HG02870 (cell line): Measurements from ENCODE around the gene DMPK.
A peak's percentile ranks its signal among the peaks of the same experiment; 100 is the strongest.
"Not testable (repeated sequence)": the region's sequence is repeated elsewhere in the genome, so short reads cannot be mapped to it uniquely, and the experiment has no call there.

Experiments used
- ATAC-seq: cut with Tn5 transposase; IDR thresholded peaks from one replicate; pipeline ENCODE4 v1.9.1; 2021; ENCODE audit warnings: mild to moderate bottlenecking, moderate library complexity; ENCODE audit not compliant: unreplicated experiment

The DMPK gene

GRCh38 chr19:45815481-45816216 is 33.4 kb upstream of the DMPK start:
- ATAC-seq: no peak

- no peak for ATAC-seq
Measured at GRCh38 chr19:45814851-45815480, 32.7 kb upstream of the DMPK start, which contains the start of gene RSPH6A. RSPH6A (minus strand) TSS chr19:45815308; CDS start chr19:45815176, 132 bp downstream.

GRCh38 chr19:45814166-45814780 is 32.0 kb upstream of the DMPK start:
- ATAC-seq: no peak

- no peak for ATAC-seq
Measured at GRCh38 chr19:45812297-45812696, 30.0 kb upstream of the DMPK start.

GRCh38 chr19:45809643-45810159 is 27.4 kb upstream of the DMPK start:
- no peak for ATAC-seq

- ATAC-seq: no peak
Measured at GRCh38 chr19:45805719-45806118, 23.4 kb upstream of the DMPK start.

- no peak for ATAC-seq
Measured at GRCh38 chr19:45804959-45805230, 22.6 kb upstream of the DMPK start.

GRCh38 chr19:45804140-45804958 is 22.1 kb upstream of the DMPK start:
- no peak for ATAC-seq

GRCh38 chr19:45801603-45802175 is 19.4 kb upstream of the DMPK start:
- ATAC-seq: no peak

GRCh38 chr19:45800070-45800553 is 17.8 kb upstream of the DMPK start:
- ATAC-seq: no peak

GRCh38 chr19:45799541-45799940 is 17.3 kb upstream of the DMPK start:
- not testable (repeated sequence) for ATAC-seq

GRCh38 chr19:45798995-45799517 is 16.8 kb upstream of the DMPK start:
- ATAC-seq: no peak

- ATAC-seq: no peak
Measured at GRCh38 chr19:45794627-45795026, 12.3 kb upstream of the DMPK start.

GRCh38 chr19:45793876-45794275 is 11.6 kb upstream of the DMPK start:
- ATAC-seq: no peak

GRCh38 chr19:45793178-45793564 is 10.9 kb upstream of the DMPK start:
- no peak for ATAC-seq

GRCh38 chr19:45792470-45793177 is 10.3 kb upstream of the DMPK start, which contains the start of gene DMWD:
DMWD (minus strand) TSS chr19:45792845; CDS start chr19:45792756, 89 bp downstream.
- peak; percentile 91 for ATAC-seq

GRCh38 chr19:45791744-45792469 is 9.6 kb upstream of the DMPK start:
- ATAC-seq: no peak

GRCh38 chr19:45790942-45791341 is 8.7 kb upstream of the DMPK start:
- no peak for ATAC-seq
